Measurements from ENCODE around the gene IQGAP3.

Gene IQGAP3

DNA sequence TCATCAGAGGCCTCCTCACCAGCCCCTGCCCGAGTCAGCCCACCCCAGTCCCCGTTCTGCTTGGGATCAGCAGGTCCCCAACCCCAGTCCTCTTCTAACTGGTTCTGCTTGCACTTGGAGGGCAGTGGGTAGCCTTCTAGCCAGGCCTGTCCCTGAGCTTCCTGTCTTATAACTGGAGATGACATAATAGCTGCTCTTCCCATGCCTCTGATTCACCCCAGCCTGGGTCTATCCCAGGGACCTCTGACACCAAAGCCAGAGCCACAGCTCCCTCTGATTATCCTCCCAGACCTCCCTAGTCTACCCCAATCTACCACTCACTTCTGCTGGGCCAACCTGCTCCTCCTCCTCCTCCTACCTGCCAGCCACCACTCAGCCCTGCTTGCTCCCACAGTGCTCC, 31.4 kb downstream of the IQGAP3 start:
- DNase-seq (ENCODE audit: low spot score), result no peak

DNA sequence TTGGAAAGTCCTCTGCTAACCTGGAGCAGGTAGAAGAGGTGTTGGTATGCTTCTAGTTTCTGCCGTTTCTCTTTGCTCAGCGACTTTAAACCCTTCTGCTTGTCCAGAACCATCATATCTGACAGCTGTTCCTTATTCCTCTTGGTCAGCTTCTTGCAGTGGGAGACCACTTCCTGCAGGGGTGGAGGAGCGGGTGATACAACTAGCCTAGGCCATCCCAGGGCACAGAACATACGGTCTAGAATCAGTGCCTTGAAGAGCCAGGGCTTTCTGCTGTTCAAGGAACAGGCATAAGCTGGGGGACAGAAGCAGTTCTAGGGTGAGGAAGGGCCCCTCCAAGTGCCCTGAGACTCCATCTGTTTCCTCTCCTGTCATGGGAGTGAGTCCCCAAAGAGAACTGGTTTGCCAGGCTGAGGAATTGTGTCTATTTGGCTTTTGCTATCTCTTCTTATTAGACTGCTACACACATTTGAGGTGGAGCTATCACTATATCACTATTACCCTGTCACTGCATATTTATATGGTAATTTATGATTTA, 32.5 kb downstream of the IQGAP3 start:
- no peak for DNase-seq (ENCODE audit: low spot score)

DNA sequence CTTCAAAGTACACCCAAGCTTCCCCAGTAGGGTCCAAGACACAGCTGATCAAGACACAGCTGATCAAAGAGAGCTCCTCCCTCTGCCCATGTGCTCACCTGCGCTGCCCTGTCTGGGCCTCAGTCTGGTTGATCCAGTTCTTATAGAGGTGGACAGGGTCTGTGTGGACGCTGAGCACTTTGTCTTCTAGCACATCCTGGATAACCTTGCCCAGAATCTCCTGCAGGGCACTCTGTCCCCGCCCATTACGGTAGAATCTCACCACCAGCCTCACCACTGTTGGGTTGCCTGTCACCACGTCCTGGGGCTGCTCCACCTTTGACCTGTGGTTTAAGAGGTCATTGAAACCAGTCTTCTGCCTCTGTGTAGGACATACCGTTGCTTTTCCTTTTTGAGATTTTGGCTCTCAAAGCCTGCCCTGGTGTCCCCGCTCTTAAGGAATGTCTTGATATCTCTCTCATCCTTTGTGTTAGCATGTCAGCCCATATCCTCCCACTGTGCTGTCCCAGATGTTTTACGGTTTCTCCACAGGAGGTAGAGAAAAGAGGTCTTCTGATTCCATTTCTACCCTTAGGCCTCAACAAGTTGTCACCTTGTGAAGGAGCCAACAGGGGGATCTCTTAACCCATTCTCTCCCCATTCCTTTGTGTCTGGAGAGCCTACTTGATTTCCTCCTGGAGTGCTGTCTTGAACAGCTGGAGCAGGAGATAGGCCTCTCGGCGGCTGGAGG, 33.5 kb downstream of the IQGAP3 start:
- no peak for DNase-seq (ENCODE audit: low spot score)

DNA sequence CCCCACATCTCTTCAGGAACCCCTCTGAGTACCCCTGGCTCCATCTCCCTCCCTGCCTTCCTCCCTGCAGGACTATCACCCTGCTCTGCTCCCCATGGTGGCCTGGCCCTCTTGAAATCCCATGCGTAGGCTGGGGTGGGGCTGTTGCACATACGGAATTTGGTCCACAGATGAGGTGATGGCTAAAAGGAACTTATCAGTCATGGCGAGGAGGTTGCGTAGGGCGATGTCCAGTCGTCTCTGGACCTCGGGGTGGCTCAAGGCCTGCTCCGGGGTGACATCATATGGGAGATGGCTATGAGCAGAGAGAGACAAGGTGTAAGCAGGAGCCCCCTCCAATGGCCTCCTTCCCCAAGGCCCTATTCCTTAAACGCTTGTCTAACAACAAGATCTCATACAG, 35.3 kb downstream of the IQGAP3 start:
- no peak for DNase-seq (ENCODE audit: low spot score)

DNA sequence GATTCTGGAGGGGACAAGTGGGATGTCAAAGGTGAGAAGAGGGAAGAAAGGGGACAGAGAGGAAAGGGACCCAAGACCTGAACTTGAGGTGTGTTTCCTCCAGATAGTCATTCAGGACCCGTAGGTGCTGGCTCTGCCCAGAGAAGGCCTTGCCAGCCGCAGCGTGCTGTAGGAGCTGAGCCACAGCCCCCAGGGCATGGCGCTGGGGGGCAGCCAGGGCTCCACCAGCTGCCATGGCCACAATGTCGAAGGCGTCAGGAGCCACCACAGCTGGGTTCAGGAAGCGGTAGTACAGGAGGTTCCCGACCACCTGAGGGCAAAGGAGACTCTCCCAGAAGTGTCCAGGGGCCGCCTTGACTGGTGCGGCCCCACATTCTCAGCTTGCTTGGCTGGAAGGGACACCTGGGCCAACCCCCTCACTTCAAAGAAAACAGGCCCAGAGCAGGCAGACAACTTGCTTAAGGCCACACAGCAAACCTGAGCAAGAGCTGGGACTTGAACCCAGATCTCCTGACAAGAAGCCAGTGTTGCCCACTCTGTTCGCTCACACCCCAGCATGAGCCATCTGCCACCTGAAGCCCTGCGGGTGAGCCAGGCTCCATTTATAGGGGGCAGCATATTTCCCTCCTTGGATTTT, 37.8 kb downstream of the IQGAP3 start:
- no peak for DNase-seq (ENCODE audit: low spot score)

DNA sequence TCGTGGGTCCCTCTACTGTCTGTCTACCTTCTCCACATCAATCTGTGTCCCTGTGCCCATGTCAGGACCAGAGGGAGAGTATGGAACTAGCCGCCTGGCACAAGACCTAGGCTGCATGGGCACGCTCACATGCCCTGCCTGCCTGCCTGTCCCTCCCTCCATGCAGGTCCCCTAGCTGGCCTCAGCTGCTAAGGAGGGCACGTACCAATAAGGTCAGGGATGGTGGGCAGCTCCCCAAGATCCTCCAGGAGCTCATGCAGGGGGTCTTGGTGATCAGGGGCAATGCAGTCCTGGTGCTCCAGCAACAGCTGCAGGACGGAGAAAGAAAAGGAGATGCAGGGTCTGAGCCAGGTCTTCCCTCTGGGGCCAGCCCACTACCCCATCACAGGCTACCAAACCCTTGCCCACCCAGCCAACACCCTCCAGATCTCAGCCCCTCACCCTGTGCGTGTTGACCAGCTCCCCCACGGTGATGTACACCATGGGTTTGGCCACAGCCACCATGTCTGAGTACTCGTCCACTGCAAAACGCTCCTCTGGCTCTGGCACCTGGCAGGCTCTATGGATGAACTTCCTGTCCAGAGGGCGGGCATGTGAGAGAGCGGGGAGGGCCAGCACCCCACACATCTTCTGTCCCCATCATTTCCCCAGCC, 38.7 kb downstream of the IQGAP3 start:
- DNase-seq (ENCODE audit: low spot score), result no peak

DNA sequence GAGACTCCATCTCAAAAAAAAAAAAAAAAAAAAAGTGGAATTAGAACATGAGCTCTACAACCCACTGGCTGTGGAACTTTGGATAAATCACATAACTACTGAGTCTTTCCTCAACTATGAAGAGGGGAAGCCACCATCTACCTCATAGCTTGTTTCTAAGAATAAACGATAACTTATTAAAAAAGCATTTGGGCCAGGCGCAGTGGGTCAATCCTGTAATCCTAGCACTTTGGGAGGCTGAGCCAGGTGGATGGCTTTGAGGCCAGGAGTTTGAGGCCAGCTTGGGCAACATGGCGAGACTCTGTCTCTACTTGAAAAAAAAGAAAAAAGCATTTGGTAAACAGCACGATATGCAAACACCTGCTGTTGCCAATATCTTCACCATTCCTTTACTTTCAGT, 40.0 kb downstream of the IQGAP3 start:
- no peak for DNase-seq (ENCODE audit: low spot score)

DNA sequence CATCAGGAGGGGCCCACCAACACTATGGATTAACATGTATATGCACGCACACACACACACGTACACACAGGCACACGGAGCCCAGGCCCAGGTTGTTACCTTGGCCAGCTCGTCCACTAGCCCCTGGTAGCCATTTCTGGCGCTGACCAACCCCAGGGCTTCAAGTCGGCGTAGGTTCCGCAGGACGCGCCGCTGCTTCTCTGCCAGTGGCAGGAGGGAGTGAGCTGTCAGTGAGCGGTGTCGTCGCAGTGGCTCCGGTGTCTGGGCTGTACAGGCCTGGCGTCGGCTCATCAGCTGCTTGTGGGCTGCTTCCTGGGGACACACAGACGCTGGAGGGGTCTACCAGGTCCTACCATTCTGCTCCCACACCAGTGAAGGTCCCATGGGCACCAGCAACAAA, 42.4 kb downstream of the IQGAP3 start:
- DNase-seq (ENCODE audit: low spot score), result no peak

DNA sequence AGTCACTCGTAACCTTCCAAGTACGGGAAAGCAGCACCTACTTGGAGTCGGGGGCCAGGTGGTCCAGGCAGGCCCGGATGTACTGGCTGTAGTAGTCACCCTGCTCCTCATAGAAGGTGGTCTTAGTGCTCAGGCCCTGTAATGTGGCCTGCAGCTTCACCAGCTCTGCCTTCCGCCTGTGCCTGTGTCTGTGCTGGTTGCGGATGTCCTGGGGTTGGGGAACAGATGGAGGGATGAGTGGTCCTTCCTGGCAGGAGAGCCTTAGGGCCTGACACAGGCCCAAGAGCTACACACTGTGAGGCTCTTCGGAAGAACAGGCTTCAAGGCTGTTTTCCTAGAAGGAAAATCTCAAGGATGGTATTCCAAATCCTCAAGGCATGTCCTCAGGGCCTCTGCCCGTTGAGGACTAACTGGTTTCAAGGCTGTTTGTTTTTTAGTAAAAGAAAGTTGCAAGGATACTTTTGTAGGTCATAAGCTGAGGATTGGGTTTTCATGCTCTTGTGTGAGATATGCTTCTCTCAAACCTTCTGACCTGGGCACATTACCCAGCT, 43.4 kb downstream of the IQGAP3 start:
- no peak for DNase-seq (ENCODE audit: low spot score)

DNA sequence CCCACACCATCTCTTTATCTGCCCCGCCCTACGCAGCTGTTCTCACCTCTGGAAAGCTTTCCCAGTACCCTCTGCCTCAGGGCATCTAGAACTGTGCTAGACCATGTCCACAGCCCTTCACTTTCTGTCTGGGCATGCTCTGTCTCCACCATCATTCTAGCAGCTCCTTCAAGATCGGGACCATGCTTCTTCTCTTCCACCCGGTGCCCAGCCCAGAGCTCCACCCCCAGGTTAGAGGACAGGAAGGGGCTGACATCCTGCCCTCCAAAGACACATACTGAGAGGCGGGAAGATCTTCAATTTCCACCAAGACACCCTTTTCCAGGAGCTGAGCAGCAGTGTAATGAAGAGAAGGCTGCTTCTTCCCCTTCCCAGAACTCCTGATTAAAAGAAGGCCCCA, 44.1 kb downstream of the IQGAP3 start:
- no peak for DNase-seq (ENCODE audit: low spot score)

DNA sequence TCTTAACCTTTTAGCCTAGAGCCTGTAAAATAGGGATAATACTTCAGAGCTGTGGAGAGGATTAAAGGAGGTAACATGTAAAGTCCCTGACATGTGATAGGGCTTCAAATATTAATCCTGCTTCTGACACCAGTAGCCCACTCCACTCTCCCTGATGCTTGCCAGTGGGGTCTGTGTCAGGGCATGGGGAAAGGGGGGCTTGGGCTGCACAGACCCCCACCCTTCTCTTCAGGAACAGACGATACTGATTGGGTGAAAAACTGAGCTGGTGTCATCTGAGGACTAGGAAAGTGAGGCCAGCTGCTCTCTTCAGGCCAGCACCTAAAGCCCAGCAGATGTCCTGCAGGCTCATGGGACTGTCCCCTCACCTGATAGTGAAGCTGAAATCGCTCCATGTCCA, 44.8 kb downstream of the IQGAP3 start:
- DNase-seq (ENCODE audit: low spot score), result peak; percentile 67

DNA sequence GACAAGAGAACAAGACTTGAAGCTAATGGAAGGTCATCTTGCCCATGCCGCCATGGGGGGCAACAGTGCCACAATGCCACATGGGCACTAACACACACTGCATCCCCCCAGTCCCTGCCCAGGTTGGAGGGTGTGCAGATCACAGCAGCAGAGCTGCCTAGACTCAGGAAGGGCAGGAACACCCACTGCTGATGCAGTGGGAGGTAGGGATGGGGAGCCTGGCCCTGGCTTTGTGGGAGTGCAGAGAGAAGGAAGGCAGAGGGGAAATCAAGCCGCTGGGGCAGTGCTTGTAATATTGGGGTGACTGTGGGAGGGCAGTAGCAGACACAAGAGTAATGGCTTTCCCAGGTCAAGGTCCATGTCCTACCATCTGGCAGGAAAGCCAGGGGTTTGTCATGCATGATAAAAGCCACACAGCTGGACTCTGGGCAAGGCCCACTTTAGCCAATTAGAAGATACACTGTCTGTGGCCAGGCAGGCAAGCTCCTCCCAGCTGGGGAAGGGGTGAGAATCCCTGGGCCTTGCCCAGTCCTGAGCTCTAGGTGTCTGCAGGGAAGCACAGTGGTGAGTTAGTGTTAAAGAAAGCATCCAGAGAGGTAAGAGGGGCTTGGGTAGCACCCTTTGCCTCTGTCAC, 46.4 kb downstream of the IQGAP3 start:
- DNase-seq (ENCODE audit: low spot score), result no peak

DNA sequence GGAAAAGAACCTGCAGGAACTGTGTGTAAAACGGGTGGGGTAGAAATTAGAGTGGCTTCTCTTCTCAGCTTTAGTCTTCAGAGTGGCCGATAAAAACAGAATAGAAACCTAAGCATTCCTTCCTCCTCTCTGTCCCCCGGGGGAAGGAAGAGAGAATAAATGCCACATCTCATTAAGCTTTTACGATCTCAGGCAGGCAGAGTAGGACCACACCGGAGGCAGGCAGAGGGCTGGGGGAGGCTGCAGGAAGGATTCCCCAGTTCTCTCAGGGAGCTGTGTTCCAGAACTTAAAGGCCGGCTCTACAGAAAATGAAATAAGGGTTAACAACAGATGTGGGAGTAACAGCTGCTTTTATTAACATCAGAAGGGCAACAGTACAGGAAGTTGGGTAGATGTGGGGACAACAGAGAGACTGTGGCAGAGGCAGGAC, 47.3 kb downstream of the IQGAP3 start:
- DNase-seq (ENCODE audit: low spot score), result no peak

DNA sequence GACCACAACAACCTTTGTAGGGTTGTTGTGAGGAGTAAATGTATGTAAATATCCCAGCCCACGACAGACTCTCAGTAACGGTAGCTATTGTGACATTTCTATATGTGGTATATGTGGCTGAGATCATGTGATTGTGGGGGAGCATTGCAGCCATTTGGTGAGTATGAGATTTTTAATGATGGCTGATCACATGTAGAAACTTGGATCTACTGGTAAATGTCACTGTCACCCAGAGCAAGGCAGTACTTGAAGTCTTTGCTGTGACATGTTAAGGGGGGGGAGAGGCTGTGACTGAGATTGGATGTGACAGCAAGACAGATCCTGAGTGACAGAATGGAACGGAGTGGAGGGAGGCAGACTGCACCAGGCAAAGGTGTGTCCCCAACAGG, 47.9 kb downstream of the IQGAP3 start:
- no peak for DNase-seq (ENCODE audit: low spot score)

DNA sequence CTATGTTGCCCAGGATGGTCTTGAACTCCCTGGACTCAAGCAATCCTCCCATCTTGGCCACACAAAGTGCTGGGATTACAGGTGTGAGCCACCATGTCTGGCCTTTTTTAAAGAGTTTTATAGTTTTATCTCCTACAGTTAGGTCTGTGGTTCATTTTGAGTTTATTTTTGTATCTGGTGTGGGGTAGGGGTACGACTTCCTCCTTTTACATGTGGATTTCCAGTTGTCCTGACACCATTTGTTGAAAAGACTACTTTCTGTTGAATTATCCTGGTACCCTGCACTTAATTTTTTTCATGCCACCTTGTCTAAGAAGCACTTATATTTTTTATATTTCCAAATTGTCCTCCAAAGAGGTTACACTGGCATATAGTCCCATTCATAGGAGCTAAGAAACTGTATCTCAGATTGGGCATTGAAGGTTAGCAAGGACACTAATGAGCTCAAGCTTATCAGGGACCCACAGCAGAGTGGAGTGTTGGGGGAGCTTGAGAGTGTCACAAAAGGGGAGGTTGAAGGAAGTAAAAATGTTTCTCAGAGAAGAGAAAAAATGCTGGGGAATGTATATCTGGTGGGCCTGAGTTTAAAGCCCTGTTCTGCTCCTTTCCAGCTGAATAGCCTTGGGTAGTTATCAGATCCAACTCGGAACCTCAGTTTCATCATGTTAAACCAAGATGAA, 48.4 kb downstream of the IQGAP3 start:
- DNase-seq (ENCODE audit: low spot score), result no peak

DNA sequence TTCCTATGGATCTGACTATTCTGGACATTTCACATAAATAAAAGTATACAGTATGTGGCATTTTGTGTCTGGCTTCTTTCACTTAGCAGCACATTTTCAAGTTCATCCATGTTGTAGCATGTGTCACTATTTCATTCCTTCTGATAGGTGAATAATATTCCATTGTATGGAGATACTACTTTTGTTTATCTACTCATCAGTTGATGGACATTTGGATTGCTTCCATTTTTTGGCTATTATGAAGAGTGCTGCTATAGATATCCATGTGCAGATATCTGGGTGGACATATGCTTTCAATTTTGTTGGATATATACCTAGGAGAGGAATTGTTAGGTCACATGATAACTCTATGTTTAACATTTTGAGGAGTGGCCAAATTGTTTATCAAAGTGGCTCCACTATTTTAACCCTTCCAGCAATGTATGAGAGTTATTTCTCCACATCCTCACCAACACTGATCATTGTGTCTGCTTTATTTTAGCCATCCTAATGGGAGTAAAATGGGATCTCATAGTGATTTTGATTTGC, 49.9 kb downstream of the IQGAP3 start:
- DNase-seq (ENCODE audit: low spot score), result no peak

DNA sequence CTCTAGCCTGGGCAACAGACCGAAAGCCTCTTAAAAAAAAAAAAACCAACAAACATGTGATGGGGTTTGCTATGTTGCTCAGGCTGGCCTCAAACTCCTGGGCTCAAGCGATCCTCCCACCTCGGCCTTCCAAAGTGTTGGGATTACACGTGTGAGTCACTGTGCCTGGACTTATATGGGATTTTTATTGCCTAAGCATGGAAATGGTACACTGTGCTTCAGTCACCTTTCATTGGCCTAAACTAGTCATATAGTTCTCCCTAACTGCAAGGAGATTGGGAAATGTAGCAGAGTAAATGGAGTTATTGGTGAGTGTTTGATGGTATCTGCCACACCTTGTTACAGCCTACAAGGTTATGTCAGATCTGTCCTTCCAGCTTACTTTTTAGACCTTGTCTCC, 54.6 kb downstream of the IQGAP3 start:
- no peak for DNase-seq (ENCODE audit: low spot score)

DNA sequence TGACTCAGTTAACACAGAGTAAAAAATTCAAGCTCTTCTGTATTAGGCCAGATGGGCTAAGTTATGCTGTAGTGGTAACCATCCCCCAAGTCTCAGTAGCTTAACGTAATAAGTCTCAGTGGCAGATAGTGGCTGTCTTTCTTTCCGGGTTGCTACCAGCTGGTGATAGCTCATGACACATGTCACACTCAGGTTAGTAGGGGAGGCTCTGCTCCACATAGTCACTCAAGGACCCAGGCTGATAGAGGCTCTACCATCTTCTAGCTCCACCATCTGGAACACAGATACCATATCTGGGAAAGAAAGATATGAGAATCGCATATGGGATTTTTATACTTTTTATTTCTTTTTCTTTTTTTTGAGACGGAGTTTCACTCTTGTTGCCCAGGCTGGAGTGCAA, 55.5 kb downstream of the IQGAP3 start:
- no peak for DNase-seq (ENCODE audit: low spot score)

DNA sequence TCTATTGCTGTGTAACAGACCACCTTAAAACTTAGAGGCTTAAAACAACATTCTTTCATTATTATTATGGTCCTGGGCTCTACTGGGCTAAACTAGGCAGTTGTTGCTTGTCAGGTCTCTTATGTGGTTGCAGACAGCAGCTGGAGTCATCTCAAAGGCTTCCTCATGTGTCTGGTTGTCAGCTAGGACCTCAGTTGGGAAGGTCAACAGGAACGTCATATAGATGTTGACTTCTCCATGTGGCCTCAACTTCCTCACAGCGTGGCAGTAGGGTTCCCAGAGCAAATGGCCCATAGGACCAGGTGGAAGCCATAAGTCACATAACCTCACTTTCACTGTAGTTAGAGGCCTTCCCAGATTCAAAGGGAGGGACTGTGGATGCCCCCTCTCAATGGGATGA, 56.4 kb downstream of the IQGAP3 start:
- no peak for DNase-seq (ENCODE audit: low spot score)

DNA sequence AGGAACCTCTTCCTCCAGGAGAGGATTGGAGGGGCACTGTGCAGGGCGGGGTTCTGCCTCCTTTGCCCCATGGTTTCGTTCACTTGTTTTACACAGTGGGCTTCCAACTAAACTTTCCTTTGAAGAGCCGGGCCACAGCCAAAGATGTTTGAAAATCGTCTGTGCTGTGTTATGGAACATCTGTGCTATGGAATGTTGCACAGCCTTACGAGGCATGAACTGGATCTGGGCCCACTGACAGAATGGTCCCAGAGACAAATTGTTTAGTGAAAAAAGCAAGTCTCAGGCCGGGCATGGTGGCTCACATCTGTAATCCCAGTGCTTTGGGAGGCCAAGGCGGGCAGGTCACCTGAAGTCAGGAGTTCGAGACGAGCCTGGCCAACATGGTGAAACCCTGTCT, 59.2 kb downstream of the IQGAP3 start:
- DNase-seq (ENCODE audit: low spot score), result no peak

DNA sequence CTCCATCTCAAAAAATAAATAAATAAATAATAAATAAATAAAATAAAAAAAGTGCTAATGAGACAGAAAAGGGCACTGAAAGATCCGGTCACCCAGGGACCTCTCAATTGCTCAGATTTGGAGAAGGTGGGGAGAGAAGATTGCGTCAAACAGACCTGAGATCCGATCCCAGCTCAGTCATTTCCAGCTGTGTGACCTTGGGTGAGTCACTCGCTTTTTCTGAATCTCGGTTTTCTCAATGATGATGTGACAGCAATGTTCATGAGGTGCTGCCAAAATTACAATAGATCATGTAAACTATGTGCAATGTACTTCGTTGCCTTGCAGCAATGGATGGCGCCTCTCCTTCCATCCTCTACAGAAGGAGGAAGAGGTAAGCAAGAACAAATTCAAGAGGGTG, 60.7 kb downstream of the IQGAP3 start:
- no peak for DNase-seq (ENCODE audit: low spot score)

DNA sequence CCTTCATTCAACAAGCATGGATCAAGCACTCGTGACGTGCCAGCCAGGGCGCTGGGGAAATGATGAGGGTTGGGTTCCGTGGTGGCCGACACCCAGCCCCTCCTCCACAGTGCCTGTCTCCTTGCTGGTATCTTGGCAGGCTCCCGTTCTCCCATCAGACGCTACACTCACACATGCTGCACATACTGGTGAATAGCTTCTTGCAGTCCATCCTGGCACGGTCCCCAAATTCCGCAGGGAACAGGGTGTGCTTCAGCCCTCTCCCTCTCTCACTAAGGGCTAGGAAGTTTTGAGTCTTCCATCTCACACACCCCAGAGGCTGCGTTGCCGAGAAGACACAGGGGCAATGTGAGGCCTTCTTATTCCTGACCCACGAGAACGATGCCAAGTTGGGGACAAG, 61.7 kb downstream of the IQGAP3 start:
- DNase-seq (ENCODE audit: low spot score), result no peak

Measured in D341Med (cell line).